ENCODE data around the gene WNT4.

WNT4 gene

DNA sequence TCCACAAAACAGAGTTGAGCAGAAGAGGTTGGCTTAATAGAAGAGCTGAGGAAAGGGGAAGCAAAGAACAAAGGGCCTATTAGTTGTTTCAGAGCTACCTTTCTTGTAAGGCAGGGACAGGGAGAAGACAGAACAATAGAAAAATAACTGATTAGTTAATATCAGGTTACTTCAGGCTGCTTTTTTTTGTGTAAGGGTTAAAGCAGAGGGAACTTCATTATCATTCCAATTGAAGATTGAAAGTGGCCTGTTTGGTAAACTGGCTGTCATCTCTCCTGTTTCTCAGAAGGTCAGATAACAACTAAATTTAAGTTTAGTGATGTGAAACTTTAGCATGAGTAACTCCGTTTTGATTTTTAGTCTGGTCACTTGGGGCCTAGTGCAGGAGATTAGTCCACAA, 68.1 kb downstream of the WNT4 start:
- DNase-seq (ENCODE audit: low read depth) = no peak

DNA sequence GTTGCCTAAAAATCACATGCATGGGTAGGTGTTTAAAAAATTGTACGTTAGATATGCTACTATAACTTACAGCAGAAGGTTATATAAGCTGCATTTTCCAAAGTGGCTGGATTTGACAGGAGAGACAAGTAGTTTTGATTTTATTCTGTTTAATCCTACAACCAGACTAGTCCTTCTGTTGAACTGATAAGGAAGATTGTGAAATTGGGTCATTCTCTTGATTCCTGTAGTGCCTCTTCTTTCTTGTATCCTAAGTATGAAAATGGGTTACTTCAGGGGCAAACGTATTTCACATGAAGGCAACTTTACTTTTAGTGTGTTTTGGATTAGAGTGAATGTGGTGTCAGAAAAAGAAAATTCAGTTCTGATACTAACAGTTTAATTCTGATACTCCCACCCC, 71.4 kb downstream of the WNT4 start:
- no peak for DNase-seq (ENCODE audit: low read depth)
